HCT116 (cell line): ENCODE measurements around the gene RGS8. TPM values are rescaled to one million over a fixed set of nuclear protein-coding genes. Genes with fewer than 3 reads are reported as not detected.

ENCODE experiments used
- ATAC-seq: fragments of 200-7000 bp; cut with Tn5 transposase; 2 replicates; pipeline ENCODE4 v1.9.1; 2020; ENCODE audit warnings: mild to moderate bottlenecking, moderate library complexity
- BruUV-seq: library from RNA; stranded (reverse); fragments of 400-500 nt; replicated peaks from 2 replicates; lab custom pipeline; 2021; lab: Mats Ljungman, UMichigan
- CTCF ChIA-PET: fragments of 300-600 bp; sonication (Branson Sonifier 250); formaldehyde crosslinking; loops from one replicate; lab custom pipeline; 2021; ENCODE audit warnings: antibody characterized with exemption; lab: Charles Lee
- POLR2A ChIA-PET: fragments of 300-600, 350-600 bp; sonication (Branson Sonifier 250); formaldehyde crosslinking; loops from one replicate; lab custom pipeline; 2021; ENCODE audit warnings: antibody characterized with exemption; lab: Charles Lee
- RAD21 ChIA-PET, 2 experiments: fragments of 300-600 bp; sonication (Branson Sonifier 250); formaldehyde crosslinking; loops; one replicate each; lab custom pipeline; 2023; ENCODE audit warnings: low total read pairs in 2 of 2; ENCODE audit not compliant: uncharacterized antibody in 2 of 2, unreplicated experiment in 2 of 2, low non-redundant PET in 1 of 2; lab: Charles Lee
- DNase-seq: peaks from one replicate; pipeline ENCODE4 v3.0.0-alpha.2; 2010; ENCODE audit warnings: low read depth, low spot score
- H2AFZ ChIP-seq: fragments of 200-600 bp; shearing (Covaris generic), sonication (generic); 2 replicates; pipeline ENCODE4 v1.6.1; 2017; ENCODE audit warnings: low read depth, mixed run types, mixed read lengths, antibody characterized with exemption, low read length; ENCODE audit not compliant: poor library complexity, severe bottlenecking
- H3K27ac ChIP-seq: 2 replicates; pipeline ENCODE4 v1.5.1; 2012; ENCODE audit warnings: low read depth, low read length
- H3K27me3 ChIP-seq: fragments of 200-600 bp; sonication (generic); 2 replicates; pipeline ENCODE4 v1.6.1; 2016; ENCODE audit warnings: mixed run types, low read length, mixed read lengths; ENCODE audit not compliant: insufficient read depth
- H3K36me3 ChIP-seq, 2 experiments: fragments of 200-500 bp in 1 of 2; fragments of 200-600 bp in 1 of 2; sonication (Bioruptor generic) in 1 of 2; sonication (generic) in 1 of 2; 2 replicates each; pipeline versions ENCODE4 v1.5.1 to v1.6.1; 2014 to 2016; ENCODE audit warnings: low read length in 2 of 2, inconsistent platforms in 1 of 2, mixed read lengths in 1 of 2, mixed run types in 1 of 2; ENCODE audit not compliant: insufficient read depth in 2 of 2, control insufficient read depth in 1 of 2
- H3K4me1 ChIP-seq, 2 experiments: fragments of 200-600 bp in 1 of 2; sonication (generic) in 1 of 2; 2 replicates each; pipeline versions ENCODE4 v1.5.1 to v1.6.1; 2012 to 2017; ENCODE audit warnings: low read length in 2 of 2, inconsistent platforms in 1 of 2, mild to moderate bottlenecking in 1 of 2, mixed read lengths in 1 of 2, mixed run types in 1 of 2, moderate library complexity in 1 of 2; ENCODE audit not compliant: insufficient read depth in 2 of 2, control insufficient read depth in 1 of 2
- H3K4me2 ChIP-seq: fragments of 200-600 bp; sonication (generic); 2 replicates; pipeline ENCODE4 v1.6.1; 2017; ENCODE audit warnings: mixed run types, low read length, mixed read lengths
- H3K4me3 ChIP-seq, 2 experiments: fragments of 200-600 bp in 1 of 2; sonication (generic) in 1 of 2; replicated peaks in 1 of 2; 2 replicates each; pipeline ENCODE4 v1.5.1; 2011 to 2016; ENCODE audit warnings: low read length in 2 of 2, control low read depth in 1 of 2, low read depth in 1 of 2, mild to moderate bottlenecking in 1 of 2, mixed read lengths in 1 of 2, mixed run types in 1 of 2
- H3K79me2 ChIP-seq: fragments of 200-600 bp; sonication (generic); 2 replicates; pipeline ENCODE4 v1.6.1; 2017; ENCODE audit warnings: mild to moderate bottlenecking, mixed run types, low read length, moderate library complexity, mixed read lengths; ENCODE audit not compliant: insufficient read depth
- H3K9ac ChIP-seq: fragments of 200-600 bp; sonication (generic); 2 replicates; pipeline ENCODE4 v1.6.1; 2016; ENCODE audit warnings: low read length, mixed read lengths
- H3K9me2 ChIP-seq: fragments of 200-600 bp; sonication (generic), shearing (Covaris generic); 2 replicates; pipeline ENCODE4 v1.6.1; 2017; ENCODE audit warnings: mixed run types, mild to moderate bottlenecking, moderate library complexity; ENCODE audit not compliant: insufficient read depth
- H3K9me3 ChIP-seq, 2 experiments: fragments of 200-500 bp in 1 of 2; fragments of 200-600 bp in 1 of 2; sonication (Bioruptor generic) in 1 of 2; sonication (generic) in 1 of 2; 2 replicates each; pipeline ENCODE4 v1.6.1; 2014 to 2017; ENCODE audit warnings: low read length in 2 of 2, mixed read lengths in 2 of 2, inconsistent platforms in 1 of 2, low read depth in 1 of 2, mild to moderate bottlenecking in 1 of 2, mixed run types in 1 of 2, moderate library complexity in 1 of 2; ENCODE audit not compliant: control insufficient read depth in 1 of 2, insufficient read depth in 1 of 2
- H4K20me1 ChIP-seq: fragments of 200-600 bp; sonication (generic), shearing (Covaris generic); 2 replicates; pipeline ENCODE4 v1.6.1; 2017; ENCODE audit warnings: mixed run types, mild to moderate bottlenecking, moderate library complexity; ENCODE audit not compliant: insufficient read depth
- CTCF ChIP-seq, 3 experiments: fragments of 200-600 bp in 1 of 3; sonication (generic) in 1 of 3; IDR thresholded peaks in 2 of 3; conservative IDR thresholded peaks in 1 of 3; 2 replicates each; pipeline ENCODE4 v1.5.1; 2012 to 2017; ENCODE audit warnings: low read depth in 2 of 3, low read length in 2 of 3, antibody characterized with exemption in 1 of 3, borderline replicate concordance in 1 of 3, control low read depth in 1 of 3, mild to moderate bottlenecking in 1 of 3, mixed read lengths in 1 of 3, mixed run types in 1 of 3, moderate library complexity in 1 of 3; ENCODE audit not compliant: insufficient read depth in 1 of 3
- EGR1 ChIP-seq: IDR thresholded peaks from 2 replicates; pipeline ENCODE4 v1.6.1; 2012; ENCODE audit warnings: low read depth
- ELF1 ChIP-seq: IDR thresholded peaks from 2 replicates; pipeline ENCODE4 v1.6.1; 2012; ENCODE audit warnings: low read depth, borderline replicate concordance
- MAX ChIP-seq: IDR thresholded peaks from 2 replicates; pipeline ENCODE4 v1.6.1; 2012
- RAD21 ChIP-seq: IDR thresholded peaks from 2 replicates; pipeline ENCODE4 v1.6.1; 2012; ENCODE audit warnings: low read depth, mild to moderate bottlenecking
- SIN3A ChIP-seq: IDR thresholded peaks from 2 replicates; pipeline ENCODE4 v1.6.1; 2012; ENCODE audit warnings: low read depth
- SRF ChIP-seq: IDR thresholded peaks from 2 replicates; pipeline ENCODE4 v1.6.1; 2012; ENCODE audit warnings: low read depth
- TCF7L2 ChIP-seq: IDR thresholded peaks from 2 replicates; pipeline ENCODE4 v1.7.0; 2011; ENCODE audit warnings: borderline replicate concordance, inconsistent platforms; ENCODE audit not compliant: insufficient read depth, insufficient read length; ENCODE audit errors: extremely low read depth
- intact Hi-C: fragments of 100-400 bp; cut with micrococcal nuclease; formaldehyde crosslinking; loops from 2 replicates; pipeline ENCODE4 v1.10.0; 2022
- total RNA-seq: library from RNA; stranded (reverse); gene quantifications from one replicate; pipeline ENCODE4 v1.2.1, GENCODE V29; 2021; ENCODE audit not compliant: unreplicated experiment

Gene RGS8
- total RNA-seq, 1 experiment from 2014 or later, result not detected

GRCh38 chr1:182644886-182645285 is 39.5 kb downstream of the RGS8 start:
- no peak overlapping the region for H3K4me3 ChIP-seq
- no peak for DNase-seq
- no peak overlapping the region for H3K9ac ChIP-seq
- no peak overlapping the region for H3K4me2 ChIP-seq
- CTCF ChIA-PET, result no interaction called here
- no peak overlapping the region for H2AFZ ChIP-seq
- RAD21 ChIA-PET, result no interaction called here
- H3K9me3 ChIP-seq, result no peaks in the 10 kb centered on the region
- TF ChIP-seq ELF1 (no peak), RAD21 (no peak), TCF7L2 (no peak), CTCF (IDR thresholded peaks at IDR 0.05 in 2 of 3, conservative IDR thresholded peaks at IDR 0.05 in 1 of 3; ENCODE audit: borderline replicate concordance in 1 of 3, insufficient read depth in 1 of 3, low read depth in 2 of 3, low read length in 2 of 3) (no peak), MAX (no peak), SRF (no peak), SIN3A (no peak), EGR1 (no peak)
- no peaks in the 10 kb centered on the region for H4K20me1 ChIP-seq
- ATAC-seq, result no peak
- H3K27ac ChIP-seq, result no peak overlapping the region
- H3K27me3 ChIP-seq, result no peaks in the 10 kb centered on the region
- H3K36me3 ChIP-seq, result no peaks in the 10 kb centered on the region
- H3K79me2 ChIP-seq, result no peaks in the 10 kb centered on the region
- H3K4me1 ChIP-seq, result peaks cover 0 to 4% of the 10 kb centered on the region in 2 experiments; a peak in 1 of 4 replicates
- no peaks in the 10 kb centered on the region for H3K9me2 ChIP-seq
- POLR2A ChIA-PET, result no interaction called here
- intact Hi-C loops, result no loop called here
- BruUV-seq, result no TSS peak

GRCh38 chr1:182643699-182644098 is 40.7 kb downstream of the RGS8 start:
- ChIA-PET CTCF (no interaction called here), POLR2A (no interaction called here)
- BruUV-seq, result no TSS peak
- Histone ChIP-seq H4K20me1 (no peaks in the 10 kb centered on the region), H3K27me3 (no peaks in the 10 kb centered on the region), H3K4me3 (no peak overlapping the region)
- ATAC-seq, result no peak
- no peak for TF ChIP-seq CTCF (IDR thresholded peaks at IDR 0.05 in 2 of 3, conservative IDR thresholded peaks at IDR 0.05 in 1 of 3; ENCODE audit: borderline replicate concordance in 1 of 3, insufficient read depth in 1 of 3, low read depth in 2 of 3, low read length in 2 of 3)
- TF ChIP-seq, all 23 proteins: peak for 0
- Histone ChIP-seq H3K4me1 (peaks cover 0 to 4% of the 10 kb centered on the region in 2 experiments; a peak in 1 of 4 replicates), H3K36me3 (no peaks in the 10 kb centered on the region), H3K9ac (no peak overlapping the region), H3K79me2 (no peaks in the 10 kb centered on the region), H3K9me3 (no peaks in the 10 kb centered on the region), H3K9me2 (no peaks in the 10 kb centered on the region), H3K4me2 (no peak overlapping the region), H3K27ac (no peak overlapping the region), H2AFZ (no peak overlapping the region)
- DNase-seq, result no peak
- RAD21 ChIA-PET, result no interaction called here
- intact Hi-C loops, result no loop called here
